Spleen (tissue), 11 donors: ENCODE measurements around the gene XPO6. TPM values are rescaled to one million over a fixed set of nuclear protein-coding genes. Genes with fewer than 3 reads are reported as not detected.

Experiments
- DNase-seq: peaks from one replicate; pipeline ENCODE4 v3.0.0-alpha.2; 2020
- H3K27ac ChIP-seq, 8 donors: fragments of 200-600 bp; sonication (generic) in 7 of 8; 1 replicate in 4 of 8; 2 replicates in 4 of 8; pipeline versions ENCODE4 v1.5.0 to v1.8.0; 2016 to 2021; ENCODE audit warnings: inconsistent platforms in 4 of 8, mild to moderate bottlenecking in 4 of 8, moderate library complexity in 1 of 8
- H3K27me3 ChIP-seq, 7 donors: fragments of 200-600 bp; sonication (generic) in 6 of 7; replicated peaks in 1 of 7; 1 replicate in 4 of 7; 2 replicates in 3 of 7; pipeline versions ENCODE4 v1.5.0 to v1.8.0; 2016 to 2021; ENCODE audit warnings: inconsistent platforms in 3 of 7, mild to moderate bottlenecking in 1 of 7
- H3K36me3 ChIP-seq, 6 donors: fragments of 200-600 bp; sonication (generic) in 5 of 6; 1 replicate in 4 of 6; 2 replicates in 2 of 6; pipeline versions ENCODE4 v1.5.0 to v1.8.0; 2016 to 2021; ENCODE audit warnings: inconsistent platforms in 2 of 6
- H3K4me1 ChIP-seq, 6 donors: fragments of 200-600 bp; sonication (generic) in 5 of 6; 1 replicate in 3 of 6; 2 replicates in 3 of 6; pipeline versions ENCODE4 v1.5.0 to v1.8.0; 2016 to 2021; ENCODE audit warnings: inconsistent platforms in 3 of 6
- H3K4me3 ChIP-seq, 8 donors: fragments of 200-600 bp; sonication (generic) in 7 of 8; 1 replicate in 4 of 8; 2 replicates in 4 of 8; pipeline versions ENCODE4 v1.5.0 to v1.8.0; 2016 to 2021; ENCODE audit warnings: inconsistent platforms in 4 of 8, mild to moderate bottlenecking in 4 of 8, moderate library complexity in 2 of 8
- H3K9me3 ChIP-seq, 8 donors: fragments of 200-600 bp; sonication (generic) in 7 of 8; 1 replicate in 4 of 8; 2 replicates in 4 of 8; pipeline versions ENCODE4 v1.5.0 to v1.8.0; 2016 to 2021; ENCODE audit warnings: inconsistent platforms in 4 of 8
- POLR2A ChIP-seq, 3 donors: fragments of 450-650 bp; IDR thresholded peaks; one replicate each; pipeline ENCODE4 v1.5.1; 2017; ENCODE audit warnings: antibody characterized with exemption in 3 of 3, mild to moderate bottlenecking in 1 of 3
- POLR2AphosphoS5 ChIP-seq, 3 donors: sonication (generic); formaldehyde crosslinking; IDR thresholded peaks; one replicate each; pipeline ENCODE4 v1.5.1; 2017; ENCODE audit warnings: antibody characterized with exemption in 3 of 3
- WGBS, 5 donors: extraction: QIAGEN DNeasy Blood & Tissue Kit in 3 of 5; methylation state at CpG; one replicate each; pipeline versions ENCODE4 v1.1.5 to v1.1.7; 2013 to 2018; 5-methylcytosine and 5-hydroxymethylcytosine counted together
- intact Hi-C: fragments of 100-400 bp; cut with DNase I; formaldehyde crosslinking; loops from one replicate; pipeline ENCODE4 v1.15.0; 2023; ENCODE audit warnings: low total_unique reads
- polyA plus RNA-seq, 3 donors: library from polyadenylated mRNA; stranded (reverse); fragments of 200-250 nt; gene quantifications; one replicate each; pipeline ENCODE4 v1.2.1, GENCODE V29; 2013
- total RNA-seq, 7 donors: library from RNA; depleted of rRNA in 3 of 7; stranded (reverse); fragments of >200 nt in 3 of 7; fragmentation: NEBNext Ultra II Directional in 4 of 7; extraction: Animal tissue kit (Norgen Biotek cat#: 25700) in 4 of 7; gene quantifications; one replicate each; pipeline versions ENCODE4 v1.1.0 to v1.2.1, GENCODE V29; 2016 to 2021
- TF ChIP-seq, protein P1 (sequence below), 11 experiments: fragments of 200-600 bp in 7 of 11; fragments of 450-650 bp in 4 of 11; sonication (generic) in 4 of 11; IDR thresholded peaks in 8 of 11; conservative IDR thresholded peaks in 3 of 11; 1 replicate in 7 of 11; 2 replicates in 4 of 11; pipeline versions ENCODE4 v1.4.0 to v1.8.0; 2016 to 2021; ENCODE audit warnings: antibody characterized with exemption in 11 of 11, inconsistent platforms in 4 of 11, mild to moderate bottlenecking in 1 of 11
- donor health status: healthy with polysubstance abuse.
- donor health status: DM: no; HTN: no; CAD: no; lungs with moderate emphysema.
- donor health status: DM: no; HTN: no; CAD: no.
- donor health status: Bipolar disorder and iron deficiency.
- donor health status: healthy.
- donor health status: DM: no; HTN: no; CAD: no.
- donor health status: DM: yes; HTN: yes; CAD: no.

Gene XPO6
- total and polyA plus RNA-seq, 10 donors = 96.9 to 517 (median 302) TPM

DNA sequence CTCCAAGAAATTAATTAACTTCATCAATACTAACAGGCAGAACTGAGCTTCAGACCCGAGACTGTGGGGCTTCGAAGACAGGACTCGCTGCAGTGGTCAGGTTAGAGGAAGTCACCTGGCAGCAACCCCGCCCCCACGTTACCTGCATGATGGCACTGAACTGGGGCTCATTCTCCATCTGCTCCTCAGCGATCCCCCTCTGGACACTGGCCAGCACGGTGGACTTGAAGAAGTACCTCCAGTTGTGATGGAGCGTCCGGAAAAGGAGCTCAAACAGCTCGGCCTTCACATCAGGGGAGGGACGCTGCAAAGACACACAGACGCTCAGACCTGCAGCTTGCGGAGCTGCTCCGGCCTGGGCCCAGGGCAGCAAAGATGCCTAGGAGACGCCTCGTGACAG is 107.4 kb downstream of the XPO6 start:
- no peak overlapping the region for H3K4me3 ChIP-seq
- intact Hi-C loops = no loop called here
- 96 to 97% (median 96%) methylated on average over 12 to 16 of the region's 16 CpGs for WGBS, 5 donors
- no peak overlapping the region for H3K27ac ChIP-seq
- peaks cover 0 to 11% (median 7%) of the 10 kb centered on the region in 6 donors for H3K4me1 ChIP-seq
- peak; percentile 70 for DNase-seq
- H3K9me3 ChIP-seq = no peaks in the 10 kb centered on the region
- H3K27me3 ChIP-seq = no peaks in the 10 kb centered on the region
- peak in 1 of 3 donors; percentile 68 for TF ChIP-seq POLR2AphosphoS5 (IDR thresholded peaks at IDR 0.05)
- no peak for TF ChIP-seq POLR2A (IDR thresholded peaks at IDR 0.05)
- peaks cover 5 to 100% (median 98%) of the 10 kb centered on the region in 6 donors for H3K36me3 ChIP-seq

DNA sequence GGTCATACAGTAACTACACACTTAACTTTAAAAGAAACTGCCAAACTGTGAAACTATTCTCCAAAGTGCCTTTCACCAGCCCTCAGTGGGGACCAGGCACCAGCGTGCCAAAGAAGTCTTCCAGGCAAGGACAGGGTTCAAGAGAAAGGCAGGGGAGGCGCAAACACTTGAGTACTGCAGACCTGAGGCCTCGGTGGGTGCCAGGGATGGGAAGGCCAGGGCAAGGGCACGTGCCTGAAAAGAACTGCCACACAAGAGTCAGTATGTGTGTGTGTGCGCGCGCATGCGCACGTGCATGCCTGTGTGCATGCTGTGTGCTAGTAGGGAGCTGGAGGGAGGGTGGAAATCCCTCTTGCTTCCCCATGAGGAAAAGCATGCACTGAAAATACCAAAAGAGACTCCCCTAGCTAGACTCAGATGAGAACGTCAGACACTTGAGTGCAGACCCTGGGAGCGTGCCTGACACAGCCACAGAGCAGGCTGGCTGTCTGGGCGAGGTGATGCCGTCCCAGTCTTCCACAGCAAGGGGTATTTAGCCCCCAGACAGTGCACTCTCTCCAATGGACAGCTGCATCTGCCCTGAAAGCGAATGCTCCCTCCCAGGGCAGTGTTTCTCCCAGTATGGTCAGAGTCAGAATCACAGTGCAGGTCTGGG is 108.1 kb downstream of the XPO6 start:
- 89 to 96% (median 94%) methylated on average over 9 to 14 of the region's 14 CpGs for WGBS, 5 donors

DNA sequence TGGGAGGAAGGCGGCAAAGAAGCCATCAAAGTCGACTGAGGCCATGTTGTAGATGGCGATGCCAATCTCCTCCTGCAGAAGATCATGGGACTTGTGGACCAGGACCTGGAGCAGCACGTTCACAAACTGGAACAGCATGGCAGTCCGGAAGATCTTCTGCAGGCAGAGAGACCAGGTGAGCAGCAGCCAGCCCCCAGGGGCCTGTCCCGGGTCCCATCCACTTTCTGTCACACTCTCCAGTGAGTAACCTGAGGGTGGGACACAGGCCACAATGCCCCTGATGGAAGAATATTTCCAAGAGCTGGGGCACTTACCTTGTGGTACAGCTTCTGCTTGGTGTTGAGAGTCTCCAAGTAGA is 110.3 kb downstream of the XPO6 start:
- no peak overlapping the region for H3K4me3 ChIP-seq
- no peak overlapping the region for H3K27ac ChIP-seq
- no peaks in the 10 kb centered on the region for H3K27me3 ChIP-seq
- peaks cover 12 to 100% (median 100%) of the 10 kb centered on the region in 6 donors for H3K36me3 ChIP-seq
- peak; percentile 21 for DNase-seq
- no peaks in the 10 kb centered on the region for H3K4me1 ChIP-seq
- no peak for TF ChIP-seq POLR2AphosphoS5 (IDR thresholded peaks at IDR 0.05)
- TF ChIP-seq, protein P1, sequence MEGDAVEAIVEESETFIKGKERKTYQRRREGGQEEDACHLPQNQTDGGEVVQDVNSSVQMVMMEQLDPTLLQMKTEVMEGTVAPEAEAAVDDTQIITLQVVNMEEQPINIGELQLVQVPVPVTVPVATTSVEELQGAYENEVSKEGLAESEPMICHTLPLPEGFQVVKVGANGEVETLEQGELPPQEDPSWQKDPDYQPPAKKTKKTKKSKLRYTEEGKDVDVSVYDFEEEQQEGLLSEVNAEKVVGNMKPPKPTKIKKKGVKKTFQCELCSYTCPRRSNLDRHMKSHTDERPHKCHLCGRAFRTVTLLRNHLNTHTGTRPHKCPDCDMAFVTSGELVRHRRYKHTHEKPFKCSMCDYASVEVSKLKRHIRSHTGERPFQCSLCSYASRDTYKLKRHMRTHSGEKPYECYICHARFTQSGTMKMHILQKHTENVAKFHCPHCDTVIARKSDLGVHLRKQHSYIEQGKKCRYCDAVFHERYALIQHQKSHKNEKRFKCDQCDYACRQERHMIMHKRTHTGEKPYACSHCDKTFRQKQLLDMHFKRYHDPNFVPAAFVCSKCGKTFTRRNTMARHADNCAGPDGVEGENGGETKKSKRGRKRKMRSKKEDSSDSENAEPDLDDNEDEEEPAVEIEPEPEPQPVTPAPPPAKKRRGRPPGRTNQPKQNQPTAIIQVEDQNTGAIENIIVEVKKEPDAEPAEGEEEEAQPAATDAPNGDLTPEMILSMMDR (IDR thresholded peaks at IDR 0.05 in 8 of 11, conservative IDR thresholded peaks at IDR 0.05 in 3 of 11) = no peak
- TF ChIP-seq POLR2A (IDR thresholded peaks at IDR 0.05) = no peak
- intact Hi-C loops = no loop called here
- WGBS, 5 donors = 91 to 98% (median 96%) methylated on average over 6 of the region's 6 CpGs
- no peaks in the 10 kb centered on the region for H3K9me3 ChIP-seq

More for the DNA sequence above, 108.1 kb downstream of the XPO6 start:
- TF ChIP-seq POLR2AphosphoS5 (IDR thresholded peaks at IDR 0.05) (peak; percentile 19 to 73 (median 23)), POLR2A (IDR thresholded peaks at IDR 0.05) (no peak)
- TF ChIP-seq, protein P1 (IDR thresholded peaks at IDR 0.05 in 8 of 11, conservative IDR thresholded peaks at IDR 0.05 in 3 of 11) = no peak
- Histone ChIP-seq H3K27ac (no peak overlapping the region), H3K9me3 (no peaks in the 10 kb centered on the region), H3K27me3 (no peaks in the 10 kb centered on the region), H3K4me1 (peaks cover 0 to 4% (median 1%) of the 10 kb centered on the region in 6 donors), H3K36me3 (peaks cover 7 to 100% (median 100%) of the 10 kb centered on the region in 6 donors), H3K4me3 (no peak overlapping the region)
- intact Hi-C loops = no loop called here
- peak; percentile 59 for DNase-seq

DNA sequence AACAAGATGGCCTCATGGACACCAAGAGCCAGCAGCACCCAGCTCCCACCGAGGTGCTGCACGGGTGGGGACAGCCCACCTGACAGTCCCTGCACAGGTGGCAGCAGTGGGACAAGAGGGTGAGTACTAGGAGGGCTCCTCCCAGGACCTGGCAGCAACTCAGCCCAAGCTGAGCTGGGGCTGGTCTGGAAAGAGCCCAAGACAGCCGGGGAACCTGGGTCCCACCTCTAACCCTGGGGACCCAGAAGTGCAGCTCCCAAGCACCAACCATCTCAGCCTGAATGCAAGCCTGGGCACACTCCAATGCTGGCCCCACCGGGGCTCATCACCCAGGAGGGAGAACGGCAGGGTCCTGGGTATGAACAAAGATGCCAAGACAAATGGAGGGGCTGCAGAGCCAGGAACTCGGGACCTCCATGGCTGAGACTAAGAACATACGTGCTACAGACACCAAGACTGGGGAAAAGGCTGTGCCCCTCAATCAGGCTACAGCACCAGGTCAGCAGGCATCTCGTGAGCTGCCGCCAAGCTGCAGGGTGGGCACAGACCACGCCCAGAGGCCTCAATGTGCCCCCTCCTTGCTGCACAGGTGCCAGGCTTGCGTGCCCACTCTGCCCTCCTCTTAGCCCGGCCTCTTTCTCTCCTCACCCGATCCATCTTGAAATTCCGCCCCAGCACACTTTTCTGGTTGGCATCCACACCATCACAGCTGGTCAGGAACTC is 110.8 kb downstream of the XPO6 start:
- H3K9me3 ChIP-seq = no peaks in the 10 kb centered on the region
- H3K4me3 ChIP-seq = no peak overlapping the region
- peaks cover 12 to 100% (median 98%) of the 10 kb centered on the region in 6 donors for H3K36me3 ChIP-seq
- DNase-seq = peak; percentile 61
- intact Hi-C loops = no loop called here
- 93 to 97% (median 96%) methylated on average over 12 to 14 of the region's 14 CpGs for WGBS, 5 donors
- no peak overlapping the region for H3K27ac ChIP-seq
- no peaks in the 10 kb centered on the region for H3K27me3 ChIP-seq
- no peaks in the 10 kb centered on the region for H3K4me1 ChIP-seq
- TF ChIP-seq POLR2A (IDR thresholded peaks at IDR 0.05) = no peak
- TF ChIP-seq, protein P1 (IDR thresholded peaks at IDR 0.05 in 8 of 11, conservative IDR thresholded peaks at IDR 0.05 in 3 of 11) = no peak
- TF ChIP-seq POLR2AphosphoS5 (IDR thresholded peaks at IDR 0.05) = peak in 1 of 3 donors; percentile 63
